Choroid plexus epithelial cell (primary cell): Measurements from ENCODE around the gene PPP1R27.

Experiments
- DNase-seq: peaks from one replicate; pipeline ENCODE4 v3.0.0-alpha.2; 2010; ENCODE audit warnings: low read depth
- H3K4me3 ChIP-seq: 2 replicates; pipeline ENCODE4 v1.5.1; 2011; ENCODE audit warnings: low read depth, mild to moderate bottlenecking, control low read depth, low read length, moderate library complexity
- TF ChIP-seq, protein P1 (sequence below): conservative IDR thresholded peaks from 2 replicates; pipeline ENCODE4 v1.5.1; 2011; ENCODE audit warnings: low read depth, mild to moderate bottlenecking, control low read depth, inconsistent platforms, low read length, moderate library complexity

PPP1R27 gene

GRCh38 chr17:81801327-81801726 lies 33.5 kb downstream of the PPP1R27 start:
- TF ChIP-seq, protein P1, sequence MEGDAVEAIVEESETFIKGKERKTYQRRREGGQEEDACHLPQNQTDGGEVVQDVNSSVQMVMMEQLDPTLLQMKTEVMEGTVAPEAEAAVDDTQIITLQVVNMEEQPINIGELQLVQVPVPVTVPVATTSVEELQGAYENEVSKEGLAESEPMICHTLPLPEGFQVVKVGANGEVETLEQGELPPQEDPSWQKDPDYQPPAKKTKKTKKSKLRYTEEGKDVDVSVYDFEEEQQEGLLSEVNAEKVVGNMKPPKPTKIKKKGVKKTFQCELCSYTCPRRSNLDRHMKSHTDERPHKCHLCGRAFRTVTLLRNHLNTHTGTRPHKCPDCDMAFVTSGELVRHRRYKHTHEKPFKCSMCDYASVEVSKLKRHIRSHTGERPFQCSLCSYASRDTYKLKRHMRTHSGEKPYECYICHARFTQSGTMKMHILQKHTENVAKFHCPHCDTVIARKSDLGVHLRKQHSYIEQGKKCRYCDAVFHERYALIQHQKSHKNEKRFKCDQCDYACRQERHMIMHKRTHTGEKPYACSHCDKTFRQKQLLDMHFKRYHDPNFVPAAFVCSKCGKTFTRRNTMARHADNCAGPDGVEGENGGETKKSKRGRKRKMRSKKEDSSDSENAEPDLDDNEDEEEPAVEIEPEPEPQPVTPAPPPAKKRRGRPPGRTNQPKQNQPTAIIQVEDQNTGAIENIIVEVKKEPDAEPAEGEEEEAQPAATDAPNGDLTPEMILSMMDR, result no peak
- no peak overlapping the region for H3K4me3 ChIP-seq
- no peak for DNase-seq

DNA sequence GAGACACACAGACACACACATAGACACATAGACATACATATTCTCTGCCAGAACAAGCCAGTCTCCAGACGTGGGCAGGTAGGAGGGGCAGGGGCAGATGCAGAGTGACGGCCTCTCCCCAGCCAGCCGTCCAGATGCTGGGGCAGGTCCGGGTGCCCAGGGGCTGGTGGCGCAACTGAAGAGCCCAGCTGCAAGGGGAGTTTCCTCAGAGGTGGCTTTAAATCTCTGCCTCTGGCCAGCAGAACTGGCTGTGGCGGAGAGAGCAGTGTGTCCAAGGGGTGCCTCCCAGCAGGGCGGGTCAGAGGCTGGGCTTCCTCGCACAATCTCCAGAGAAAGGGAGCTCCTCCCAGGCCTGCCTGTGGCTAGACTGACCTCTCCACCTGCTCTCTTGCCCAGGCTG lies 40.3 kb downstream of the PPP1R27 start:
- H3K4me3 ChIP-seq, result no peak overlapping the region
- peak; percentile 31 for DNase-seq
- TF ChIP-seq, protein P1, result no peak

DNA sequence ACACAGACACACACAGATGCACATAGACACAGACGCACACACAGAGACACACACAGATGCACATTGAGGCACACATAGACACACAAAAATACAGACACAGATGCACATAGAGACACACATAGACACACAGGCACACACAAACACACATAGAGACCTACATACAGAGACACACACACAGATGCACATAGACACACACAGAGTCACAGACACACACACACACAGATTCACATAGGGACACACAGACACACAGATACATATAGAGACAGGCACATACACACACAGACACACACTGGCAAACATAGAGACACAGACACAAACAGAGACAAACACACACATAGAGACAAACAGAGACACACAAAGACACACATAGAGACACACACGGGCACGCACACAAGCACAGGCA lies 40.8 kb downstream of the PPP1R27 start:
- H3K4me3 ChIP-seq, result no peak overlapping the region
- DNase-seq, result no peak
- TF ChIP-seq, protein P1, result no peak

- TF ChIP-seq, protein P1, result no peak
- no peak for DNase-seq
- no peak overlapping the region for H3K4me3 ChIP-seq
These were observed 41.9 kb downstream of the PPP1R27 start for GRCh38 chr17:81792675-81793615.
